HG02840 (cell line): ENCODE measurements around the gene FGD2.

Source experiments
- ATAC-seq: cut with Tn5 transposase; IDR thresholded peaks from one replicate; pipeline ENCODE4 v1.9.1; 2021; ENCODE audit warnings: mild to moderate bottlenecking, moderate library complexity, moderate number of reproducible peaks; ENCODE audit not compliant: unreplicated experiment, low FRiP score

FGD2 gene

GRCh38 chr6:37013516-37014491 lies 8.3 kb downstream of the FGD2 start:
- ATAC-seq: no peak

GRCh38 chr6:37014667-37015066 lies 9.2 kb downstream of the FGD2 start:
- ATAC-seq: no peak

- ATAC-seq: no peak
Measured at GRCh38 chr6:37015532-37015931, 10.1 kb downstream of the FGD2 start.

- no peak for ATAC-seq
Measured at GRCh38 chr6:37016995-37017394, 11.5 kb downstream of the FGD2 start.

- no peak for ATAC-seq
Measured at GRCh38 chr6:37017606-37018197, 12.2 kb downstream of the FGD2 start.

GRCh38 chr6:37018198-37019064 lies 13.0 kb downstream of the FGD2 start:
- peak; percentile 75 for ATAC-seq

- ATAC-seq: no peak
Measured at GRCh38 chr6:37019065-37019450, 13.6 kb downstream of the FGD2 start.

- no peak for ATAC-seq
Measured at GRCh38 chr6:37020381-37020780, 14.9 kb downstream of the FGD2 start.

- ATAC-seq: no peak
Measured at GRCh38 chr6:37020812-37021211, 15.4 kb downstream of the FGD2 start.

- ATAC-seq: no peak
Measured at GRCh38 chr6:37021356-37022129, 16.1 kb downstream of the FGD2 start.

- no peak for ATAC-seq
Measured at GRCh38 chr6:37022135-37022863, 16.8 kb downstream of the FGD2 start.

- ATAC-seq: no peak
Measured at GRCh38 chr6:37024656-37025337, 19.3 kb downstream of the FGD2 start.

GRCh38 chr6:37025621-37026466 lies 20.4 kb downstream of the FGD2 start:
- no peak for ATAC-seq

GRCh38 chr6:37027036-37027720 lies 21.7 kb downstream of the FGD2 start:
- no peak for ATAC-seq

GRCh38 chr6:37027811-37028469 lies 22.5 kb downstream of the FGD2 start:
- no peak for ATAC-seq

- no peak for ATAC-seq
Measured at GRCh38 chr6:37029249-37029971, 24.0 kb downstream of the FGD2 start.
